ENCODE data around the gene KLHL29.

The KLHL29 gene

GRCh38 chr2:23423062-23423872 is 38.3 kb downstream of the KLHL29 start:
- FAIRE-seq, result no peak

DNA sequence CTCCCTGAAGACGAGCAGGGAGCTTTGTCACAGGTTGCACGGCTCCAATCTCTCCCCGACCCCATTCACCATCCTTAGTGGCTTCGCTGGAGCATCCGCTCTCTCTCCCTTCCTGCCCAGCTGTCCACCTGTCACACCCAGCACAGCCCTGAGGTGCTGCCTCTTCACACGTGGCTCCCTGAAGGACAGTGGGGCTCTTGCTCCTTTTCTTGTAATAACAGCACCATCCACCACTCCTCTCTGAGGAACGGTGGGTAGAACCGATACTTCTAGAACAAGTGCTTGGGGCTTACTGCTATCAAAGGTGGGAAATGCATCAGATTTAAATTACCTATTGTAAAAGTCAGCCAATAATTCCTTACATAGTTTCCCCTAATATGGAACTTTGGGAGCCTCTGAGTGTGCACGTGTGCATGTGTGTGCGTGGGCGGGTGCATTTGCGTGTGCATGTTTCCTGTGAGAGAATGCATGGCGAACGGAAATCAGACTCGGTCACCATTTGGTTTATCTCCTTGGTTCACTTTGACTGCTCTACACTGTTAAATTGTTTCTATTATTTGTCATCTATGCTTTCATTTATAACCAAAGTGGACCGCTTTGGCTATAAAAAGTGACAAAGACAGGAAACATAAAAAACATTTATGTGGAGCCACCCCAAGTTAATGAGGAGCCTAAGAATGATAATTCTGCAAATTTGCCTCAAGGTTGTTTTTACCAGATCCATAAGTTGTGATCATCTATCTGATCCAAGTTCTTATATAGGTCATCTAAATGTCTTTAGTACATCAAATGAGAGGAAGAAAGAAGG is 39.1 kb downstream of the KLHL29 start:
- FAIRE-seq, result no peak

GRCh38 chr2:23425338-23425871 is 40.4 kb downstream of the KLHL29 start:
- no peak for FAIRE-seq

DNA sequence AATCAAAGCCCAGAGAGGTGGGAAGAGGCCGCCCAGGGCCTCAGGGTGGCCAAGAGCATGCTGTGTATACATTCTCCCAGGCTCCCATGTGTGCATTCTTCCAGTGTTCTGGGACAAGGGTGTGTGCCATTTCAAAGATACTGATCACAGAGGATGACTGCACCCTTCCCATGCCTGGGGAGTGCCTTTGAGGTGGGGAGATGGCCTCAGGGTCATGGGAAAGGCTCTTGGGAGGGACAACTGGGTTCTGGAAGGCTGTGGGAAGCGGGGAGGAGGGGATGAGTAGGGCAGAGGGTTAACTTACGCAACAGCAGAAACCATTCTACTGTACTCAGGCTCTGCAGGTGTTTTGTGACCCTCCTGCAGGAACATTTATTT is 40.9 kb downstream of the KLHL29 start:
- FAIRE-seq, result no peak

- FAIRE-seq, result no peak
Observed at GRCh38 chr2:23426263-23426905, 41.4 kb downstream of the KLHL29 start.

GRCh38 chr2:23427350-23427749 is 42.4 kb downstream of the KLHL29 start:
- no peak for FAIRE-seq

DNA sequence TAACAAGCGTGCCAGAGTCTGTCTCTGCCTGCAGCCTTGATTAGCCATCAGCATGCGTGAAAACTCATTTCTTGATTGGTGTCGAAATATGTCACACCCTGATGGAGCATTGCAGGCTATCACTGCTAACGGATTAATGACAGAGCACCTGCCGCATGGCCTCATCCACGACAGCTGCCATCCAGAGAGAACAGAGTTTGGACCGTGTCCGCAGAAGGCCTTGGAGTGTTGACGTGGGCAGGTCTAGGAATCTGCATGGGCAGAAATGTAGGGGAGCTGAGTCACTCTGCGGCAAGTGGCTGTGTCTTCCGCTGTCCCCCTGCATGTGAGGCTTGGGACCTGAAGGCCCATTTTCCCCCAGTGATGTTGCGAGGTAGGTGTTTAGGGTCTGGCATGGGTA is 43.0 kb downstream of the KLHL29 start:
- FAIRE-seq, result no peak

GRCh38 chr2:23429036-23429435 is 44.1 kb downstream of the KLHL29 start:
- FAIRE-seq, result no peak

- FAIRE-seq, result no peak
Observed at GRCh38 chr2:23430263-23430662, 45.3 kb downstream of the KLHL29 start.

DNA sequence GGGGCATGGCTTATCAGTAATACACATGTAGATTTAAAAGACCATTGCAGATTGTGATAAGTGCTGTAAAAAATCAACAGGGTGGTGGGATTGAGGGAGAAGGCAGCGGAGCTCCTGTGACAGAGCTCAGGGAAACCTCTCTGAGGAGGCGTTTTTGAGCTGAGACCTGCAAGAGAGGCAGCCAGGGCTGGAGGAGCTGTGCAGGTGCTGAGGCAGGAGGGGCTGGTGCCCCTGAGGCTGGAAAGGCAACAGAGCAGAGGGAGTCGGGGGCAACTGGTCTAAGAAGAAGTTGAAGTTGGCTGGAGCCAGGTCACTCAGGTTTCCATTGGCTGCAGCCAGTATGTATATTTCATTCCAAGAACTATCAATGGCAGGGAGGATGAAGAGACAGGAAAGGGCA is 47.6 kb downstream of the KLHL29 start:
- no peak for FAIRE-seq

- FAIRE-seq, result no peak
Observed at GRCh38 chr2:23433282-23433681, 48.3 kb downstream of the KLHL29 start.

- no peak for FAIRE-seq
Observed at GRCh38 chr2:23434721-23435121, 49.7 kb downstream of the KLHL29 start.

DNA sequence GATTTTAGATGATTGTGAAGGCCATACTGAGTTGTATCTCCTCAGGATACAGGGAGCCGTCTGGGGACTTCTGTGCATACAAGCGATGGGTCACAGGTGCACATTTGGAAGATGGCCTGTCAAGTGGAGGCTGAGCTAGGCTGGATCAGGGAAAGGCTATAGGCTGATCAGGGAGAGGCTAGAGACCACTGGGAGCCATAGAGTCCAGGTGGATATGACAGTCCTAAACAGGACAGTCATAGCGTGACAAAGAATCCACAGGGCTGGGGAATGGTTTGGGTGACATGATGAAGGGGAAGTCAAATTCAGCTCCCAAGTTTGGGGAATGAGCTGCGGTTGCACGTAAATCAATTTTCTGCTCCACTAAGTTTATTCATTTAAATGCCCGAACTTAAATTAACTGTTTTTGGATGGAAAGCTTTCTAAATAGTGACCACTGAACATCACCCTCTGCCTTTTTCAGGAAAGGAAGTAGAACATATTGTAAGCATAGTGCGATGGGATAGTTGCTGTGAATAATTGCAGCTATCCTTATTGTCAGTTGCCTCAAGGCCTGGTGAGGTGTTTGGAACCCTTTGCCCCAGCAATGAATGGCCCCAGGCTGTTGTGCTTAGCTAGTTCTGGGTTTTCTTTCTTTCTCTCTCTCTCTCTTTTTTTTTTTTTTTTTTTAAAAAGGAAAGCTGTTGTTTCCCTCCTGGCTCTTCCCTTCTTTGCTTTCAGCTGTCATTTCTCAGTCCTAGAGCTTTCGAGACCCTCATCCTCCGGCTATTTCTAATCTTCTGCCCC is 50.5 kb downstream of the KLHL29 start:
- FAIRE-seq, result no peak

DNA sequence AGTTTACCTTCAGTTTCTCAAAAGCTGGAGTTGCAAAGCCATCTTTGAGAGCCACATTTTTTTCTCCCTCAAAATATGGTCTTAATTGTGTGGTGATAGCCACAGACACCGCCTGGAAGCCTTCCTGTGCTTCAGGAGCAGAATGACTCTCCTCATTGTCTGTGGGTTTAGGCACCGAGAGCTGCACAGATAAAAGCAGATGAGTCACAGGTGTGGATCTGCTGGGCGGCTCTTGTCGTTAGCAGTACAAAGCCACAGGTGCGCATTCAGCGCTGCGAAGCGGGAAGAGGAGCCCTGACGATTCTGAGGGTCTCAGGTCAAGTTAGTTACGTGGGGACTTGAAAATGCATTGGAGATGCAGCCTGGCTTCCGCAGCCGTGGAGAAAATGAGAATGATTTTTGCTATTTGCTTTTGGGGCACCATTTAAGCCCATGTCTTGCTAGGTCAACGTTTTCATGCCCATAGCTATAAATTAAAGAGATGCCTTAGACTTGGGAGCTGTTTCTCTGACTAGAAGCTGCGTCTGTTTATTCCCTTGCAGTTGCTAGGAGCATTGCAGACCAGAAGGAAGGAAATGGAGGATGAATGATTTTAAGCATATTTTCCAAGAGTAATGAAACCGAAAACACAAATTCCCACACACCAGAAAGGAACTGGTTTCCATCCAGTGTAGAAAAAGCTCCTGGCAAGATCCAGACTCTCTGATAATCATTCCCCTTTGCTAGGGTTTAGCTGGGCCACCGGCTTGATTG is 51.5 kb downstream of the KLHL29 start:
- no peak for FAIRE-seq

DNA sequence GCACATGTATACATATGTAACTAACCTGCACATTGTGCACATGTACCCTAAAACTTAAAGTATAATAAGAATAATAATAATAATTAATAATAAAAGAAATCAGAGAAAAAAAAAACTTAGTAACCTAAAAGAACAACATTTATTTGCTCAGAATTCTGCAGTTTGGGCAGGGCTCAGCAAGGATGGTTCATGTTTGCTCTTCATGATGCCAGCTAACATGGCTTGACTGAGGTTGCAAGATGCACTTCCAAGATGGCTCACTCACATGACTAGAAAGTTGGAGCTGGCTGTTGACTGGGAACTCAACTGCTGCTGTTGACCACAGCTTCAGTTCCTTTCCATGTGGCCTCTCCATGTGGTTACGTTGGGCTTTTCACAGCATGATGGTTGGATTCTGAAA is 56.4 kb downstream of the KLHL29 start:
- no peak for FAIRE-seq

DNA sequence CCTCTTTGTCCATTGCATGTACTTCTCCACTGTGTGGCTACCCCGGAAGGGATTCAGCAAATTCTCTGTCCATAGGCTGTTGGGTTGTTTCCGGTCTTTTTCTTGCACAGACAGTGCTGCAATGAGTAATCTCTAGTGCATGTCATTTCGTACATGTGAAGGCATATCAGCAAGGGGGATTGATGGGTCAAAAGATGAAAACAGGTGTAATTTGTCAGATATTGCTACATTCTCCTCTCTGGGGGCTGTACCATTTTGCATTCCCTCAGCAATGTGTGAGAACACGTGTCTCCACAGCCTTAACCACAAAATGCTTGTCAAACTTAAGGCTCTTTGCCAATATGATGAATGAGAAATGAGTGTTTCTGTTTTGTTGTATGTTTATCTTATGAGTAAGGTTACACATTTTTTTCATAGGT is 60.5 kb downstream of the KLHL29 start:
- no peak for FAIRE-seq

DNA sequence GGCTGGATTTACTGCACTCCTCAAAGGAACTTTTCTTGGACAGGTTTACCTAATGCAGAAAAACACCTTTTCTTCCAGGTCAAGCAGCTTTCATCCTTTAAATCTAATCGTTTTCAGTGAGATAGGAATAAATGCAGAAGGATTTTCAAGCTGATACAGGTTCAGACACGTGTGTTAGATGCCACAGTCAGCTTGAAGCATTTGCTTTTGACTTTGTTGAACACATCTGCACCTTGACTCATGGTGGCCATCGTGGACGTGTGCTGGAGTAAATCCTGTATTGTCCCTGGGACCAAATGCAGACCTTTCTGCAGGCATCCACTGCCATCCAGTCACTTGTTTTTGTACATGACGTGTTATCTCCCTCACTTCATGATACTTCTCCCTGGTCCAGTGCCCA is 61.9 kb downstream of the KLHL29 start:
- no peak for FAIRE-seq

DNA sequence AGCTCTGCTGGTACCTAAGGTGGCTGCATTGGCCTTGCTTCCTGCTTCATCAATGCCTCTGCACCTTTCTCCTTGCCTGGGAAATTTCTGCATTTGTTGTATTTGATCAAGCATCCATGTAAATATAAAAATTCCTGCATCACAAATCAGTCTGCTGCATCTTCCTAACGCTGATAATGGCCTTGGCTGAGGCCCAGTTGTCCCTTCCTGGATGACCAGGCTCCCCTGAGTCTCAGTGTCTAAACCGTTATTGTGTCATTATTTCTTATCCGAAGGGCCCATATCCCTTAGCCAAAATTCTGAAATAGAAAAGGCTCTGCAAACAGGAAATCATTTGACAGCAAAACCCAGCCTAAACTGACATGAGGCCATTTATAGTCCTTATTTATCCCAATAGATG is 62.4 kb downstream of the KLHL29 start:
- no peak for FAIRE-seq

GRCh38 chr2:23448906-23449305 is 63.9 kb downstream of the KLHL29 start:
- FAIRE-seq, result no peak

DNA sequence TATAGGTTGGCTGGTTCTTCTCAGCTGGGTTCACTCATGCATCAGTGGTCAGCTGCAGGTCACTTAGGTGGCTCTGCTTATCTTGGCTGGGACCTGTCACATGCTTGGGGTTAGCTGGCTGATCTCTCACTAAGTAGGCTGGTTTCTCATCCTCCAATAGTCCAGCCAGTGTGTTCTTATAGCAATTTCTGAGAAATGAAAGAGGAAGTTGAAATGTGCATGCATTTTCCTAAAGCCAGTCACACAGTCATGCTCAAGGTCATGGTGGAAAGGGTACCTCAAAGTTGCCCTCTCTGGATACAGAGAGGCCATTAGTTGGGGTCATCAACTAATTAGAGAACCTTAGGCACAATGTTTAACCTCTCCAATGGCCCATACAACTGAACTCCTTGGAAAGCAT is 64.4 kb downstream of the KLHL29 start:
- no peak for FAIRE-seq

GRCh38 chr2:23449831-23450331 is 64.9 kb downstream of the KLHL29 start:
- FAIRE-seq, result no peak

DNA sequence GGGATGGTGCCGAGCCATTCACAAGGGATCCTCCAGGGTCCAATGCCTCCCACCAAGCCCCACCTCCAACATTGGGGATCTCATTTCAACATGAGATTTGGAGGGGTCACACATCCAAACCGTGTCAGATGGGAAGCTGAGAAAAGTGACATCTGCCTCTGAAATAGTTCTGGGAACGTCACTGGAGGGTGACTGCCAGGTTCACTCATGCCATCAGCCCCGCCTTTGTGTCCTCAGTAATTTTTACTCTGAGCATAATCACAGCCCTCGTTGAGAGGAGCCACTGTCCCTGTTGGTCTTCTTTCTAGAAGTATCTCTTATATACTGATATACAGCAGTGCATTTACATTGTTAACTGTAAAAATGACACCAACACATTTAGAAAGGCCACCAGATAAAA is 67.4 kb downstream of the KLHL29 start:
- FAIRE-seq, result no peak
